GM12892 (cell line): Measurements from ENCODE around the gene CELF2.

Experiments used
- POLR2A ChIP-seq: IDR thresholded peaks from 2 replicates; pipeline ENCODE4 v1.6.1; 2011; ENCODE audit warnings: low read depth, low read length, control low read depth
- POLR2AphosphoS5 ChIP-seq: IDR thresholded peaks from 2 replicates; pipeline ENCODE4 v1.6.1; 2011; ENCODE audit warnings: low read depth, low read length, control low read depth
- TAF1 ChIP-seq: IDR thresholded peaks from 2 replicates; pipeline ENCODE4 v1.6.1; 2011; ENCODE audit warnings: low read depth, mild to moderate bottlenecking, control low read depth, low read length, borderline replicate concordance

GRCh38 chr10:11311027-11311426 lies 293.4 kb downstream of the CELF2 start:
- TF ChIP-seq TAF1 (no peak), POLR2AphosphoS5 (no peak), POLR2A (no peak)
